HG03565 (cell line): ENCODE measurements around the gene OR8A1.
A peak's percentile ranks its signal among the peaks of the same experiment; 100 is the strongest.
"Not testable (repeated sequence)": the region's sequence is repeated elsewhere in the genome, so short reads cannot be mapped to it uniquely, and the experiment has no call there.

Experiments
- ATAC-seq: cut with Tn5 transposase; IDR thresholded peaks from one replicate; pipeline ENCODE4 v1.9.1; 2021; ENCODE audit warnings: mild to moderate bottlenecking, moderate library complexity; ENCODE audit not compliant: unreplicated experiment

OR8A1 gene

DNA sequence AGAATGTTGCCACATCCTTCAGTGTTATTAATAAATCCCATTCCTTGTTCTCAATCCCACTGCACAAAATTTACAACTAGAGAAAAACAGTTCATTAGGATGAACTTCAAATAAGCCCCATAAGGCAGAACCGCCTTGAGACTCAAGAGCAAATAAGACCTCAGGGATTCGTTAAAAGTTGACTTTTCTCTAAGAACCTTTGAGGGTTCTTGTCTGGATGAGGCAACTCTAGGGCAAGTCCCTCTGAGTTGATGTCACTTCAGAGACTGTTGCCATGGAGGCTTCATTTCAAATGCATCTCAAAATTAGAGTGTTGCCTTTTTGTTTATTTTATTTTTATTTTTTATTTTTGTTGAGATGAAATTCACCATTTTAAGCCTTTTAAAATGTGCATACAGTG, 21.6 kb downstream of the OR8A1 start:
- ATAC-seq = no peak

DNA sequence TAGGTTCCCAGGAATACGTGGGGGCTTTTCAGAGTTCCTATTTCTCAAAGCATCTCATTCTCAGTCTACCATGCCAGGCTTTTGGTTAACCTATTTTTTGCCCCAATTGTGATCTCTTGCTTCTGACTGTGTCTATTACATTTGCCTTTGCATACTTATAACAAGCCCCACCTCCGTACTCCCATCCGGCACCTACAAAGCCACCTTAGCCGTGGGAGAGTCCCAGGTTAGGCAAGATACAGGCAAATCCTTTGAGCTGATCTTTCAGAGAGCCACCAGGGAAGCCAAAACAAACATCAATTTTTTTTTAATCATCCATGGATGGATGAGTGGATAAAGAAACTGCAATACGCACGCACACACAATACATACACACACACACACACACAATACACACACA, 22.8 kb downstream of the OR8A1 start:
- no peak for ATAC-seq

DNA sequence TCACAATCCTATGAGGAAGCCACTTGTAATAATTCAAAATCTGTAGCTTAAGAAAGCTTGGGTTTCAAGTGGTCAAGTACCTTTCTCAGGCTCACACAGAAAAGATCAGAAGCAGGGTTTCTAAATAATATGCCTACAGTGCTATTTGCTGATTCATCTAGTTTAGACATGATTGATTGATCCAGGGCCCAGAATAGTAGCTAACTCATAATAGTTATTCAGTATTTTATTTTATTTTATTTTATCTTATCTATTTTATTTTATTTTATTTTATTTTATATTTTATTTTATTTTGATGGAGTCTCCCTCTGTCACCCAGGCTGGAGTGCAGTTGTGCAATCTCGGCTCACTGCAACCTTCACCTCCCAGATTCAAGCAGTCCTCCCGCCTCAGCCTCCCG, 25.5 kb downstream of the OR8A1 start:
- no peak for ATAC-seq

DNA sequence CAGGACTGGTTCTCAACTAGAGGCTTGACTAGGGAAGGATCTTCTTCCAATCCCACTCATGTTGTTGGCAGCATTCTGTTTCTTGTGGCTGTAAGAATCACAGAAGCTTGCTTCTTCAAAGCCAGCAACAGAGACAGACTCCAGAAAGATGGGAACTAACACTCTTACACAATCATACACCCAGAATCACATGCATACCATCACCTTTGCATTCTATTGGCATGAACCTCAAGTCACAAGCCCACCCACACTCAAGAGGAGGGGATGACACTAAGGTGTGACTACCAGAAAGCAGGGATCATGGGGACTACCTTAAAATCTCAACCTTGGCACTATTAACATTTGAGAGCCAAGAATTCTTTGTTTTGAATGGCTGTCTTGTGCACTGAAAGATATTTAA, 27.8 kb downstream of the OR8A1 start:
- ATAC-seq = no peak

DNA sequence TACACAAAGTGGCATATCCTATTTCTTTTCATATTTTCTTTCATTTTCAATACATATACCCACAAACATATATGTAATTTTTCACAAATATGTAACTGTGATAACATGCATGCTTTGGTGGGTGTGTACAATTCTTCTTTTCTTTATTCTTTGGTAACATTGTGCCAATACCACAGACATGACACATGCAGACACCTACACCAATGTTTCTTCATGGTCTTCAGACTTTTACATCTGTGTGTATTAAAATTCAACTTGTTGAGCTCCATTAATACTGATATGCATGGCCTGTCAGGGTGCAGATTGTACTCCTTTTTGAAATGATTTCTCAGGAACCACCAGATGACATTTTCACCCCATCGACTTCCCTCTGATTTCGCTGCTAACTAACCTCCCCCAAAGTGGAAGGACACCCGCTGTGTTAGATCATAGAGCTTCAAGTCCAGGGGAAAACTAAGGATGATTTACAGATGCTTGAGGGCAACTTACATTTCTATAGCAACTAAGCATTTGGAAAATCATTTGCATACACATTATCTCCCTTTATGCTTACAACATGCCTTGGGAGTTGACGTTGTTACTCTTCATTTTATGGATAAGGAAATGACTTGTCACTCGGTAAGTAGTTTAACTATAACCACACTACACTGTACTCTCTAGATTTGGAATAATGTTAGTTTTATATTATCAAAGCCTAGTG, 31.0 kb downstream of the OR8A1 start:
- ATAC-seq = no peak

DNA sequence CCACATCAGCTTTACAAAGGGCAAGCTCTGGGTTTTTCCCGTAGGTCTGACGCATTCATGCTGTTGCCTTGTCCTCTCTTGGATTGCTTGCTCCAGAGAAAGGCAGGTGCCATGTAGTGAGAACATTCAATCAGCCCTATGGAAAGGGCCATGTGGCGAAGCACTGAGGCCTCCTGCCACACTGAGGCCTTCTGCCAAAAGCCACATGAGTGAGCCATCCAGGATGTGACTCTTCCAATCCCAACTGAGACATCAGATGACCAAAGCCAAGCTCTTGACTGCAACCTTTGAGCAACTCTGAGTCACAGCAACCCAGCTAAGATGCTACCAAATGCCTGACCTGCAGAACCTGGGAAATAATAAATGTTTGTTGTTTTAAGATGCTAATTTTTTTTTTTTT, 32.4 kb downstream of the OR8A1 start:
- no peak for ATAC-seq

DNA sequence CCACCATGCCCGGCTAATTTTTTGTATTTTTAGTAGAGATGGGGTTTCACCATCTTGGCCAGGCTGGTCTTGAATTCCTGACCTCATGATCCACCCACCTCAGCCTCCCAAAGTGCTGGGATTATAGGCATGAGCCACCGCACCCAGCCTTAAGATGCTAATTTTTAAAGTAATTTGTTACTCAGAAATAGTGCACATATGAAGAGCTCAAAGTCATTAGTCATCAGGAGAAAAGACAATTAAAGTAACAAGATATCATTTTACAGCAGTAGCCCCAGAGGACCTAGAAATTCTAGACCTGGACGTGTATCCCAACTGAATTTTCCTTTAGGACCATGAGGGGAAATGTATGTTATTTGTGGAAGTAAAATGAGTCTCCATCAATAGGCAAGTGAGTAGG, 32.9 kb downstream of the OR8A1 start:
- ATAC-seq = not testable (repeated sequence)

DNA sequence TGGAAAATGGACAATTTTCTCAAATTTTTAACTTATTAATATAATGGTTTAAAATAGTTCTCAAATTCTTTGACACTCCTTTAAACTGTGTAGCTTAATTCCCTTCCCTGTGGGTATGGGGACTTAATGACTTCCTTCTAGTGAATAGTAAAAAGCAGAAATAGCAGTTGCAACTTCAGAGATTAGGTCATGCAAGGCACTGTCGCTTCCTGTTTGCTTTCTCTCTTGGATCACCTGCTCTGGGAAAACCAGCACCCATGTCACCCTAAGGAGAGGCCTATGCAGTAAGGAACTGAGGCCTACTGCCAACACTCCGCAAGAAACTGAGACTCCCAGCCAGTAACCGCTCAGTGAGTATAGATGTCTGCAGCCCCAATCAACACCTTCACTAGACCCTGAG, 35.9 kb downstream of the OR8A1 start:
- no peak for ATAC-seq

DNA sequence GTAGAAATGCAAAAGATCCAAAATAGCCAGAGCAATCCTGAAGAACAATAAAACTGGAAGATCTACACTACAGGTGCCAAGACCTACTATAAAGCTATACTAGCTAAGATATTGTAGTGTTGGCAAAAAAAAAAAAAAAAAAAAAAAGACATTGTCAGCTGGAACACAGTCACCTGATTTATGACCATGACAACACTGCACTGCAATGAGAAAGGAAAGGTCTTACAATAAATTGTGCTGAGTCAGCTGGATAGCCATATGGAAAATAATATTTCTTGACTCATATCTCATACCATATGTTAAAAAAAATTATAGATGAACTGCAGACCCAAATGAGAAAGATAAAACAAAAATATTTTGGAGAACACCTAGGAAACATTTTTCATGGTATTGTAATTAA, 38.4 kb downstream of the OR8A1 start:
- ATAC-seq = no peak

DNA sequence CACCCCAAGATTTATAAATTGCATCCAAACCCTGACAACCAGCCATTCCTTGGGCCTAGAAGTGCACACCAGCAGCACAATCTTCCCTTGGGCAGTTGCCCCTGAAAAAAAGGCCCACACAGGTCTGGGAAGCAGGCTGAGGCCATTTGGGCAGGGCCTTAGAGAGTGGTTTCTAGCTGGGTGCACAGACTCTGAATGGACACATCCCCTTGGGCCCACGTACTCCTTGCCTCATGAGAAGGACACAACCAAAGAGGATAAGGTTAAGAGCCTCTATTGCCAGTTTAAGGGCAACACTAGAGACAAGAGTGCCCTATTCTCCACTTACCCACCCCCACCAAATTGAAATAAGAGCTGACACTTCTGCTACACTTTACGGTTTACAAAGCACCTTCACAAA, 40.5 kb downstream of the OR8A1 start:
- ATAC-seq = no peak

DNA sequence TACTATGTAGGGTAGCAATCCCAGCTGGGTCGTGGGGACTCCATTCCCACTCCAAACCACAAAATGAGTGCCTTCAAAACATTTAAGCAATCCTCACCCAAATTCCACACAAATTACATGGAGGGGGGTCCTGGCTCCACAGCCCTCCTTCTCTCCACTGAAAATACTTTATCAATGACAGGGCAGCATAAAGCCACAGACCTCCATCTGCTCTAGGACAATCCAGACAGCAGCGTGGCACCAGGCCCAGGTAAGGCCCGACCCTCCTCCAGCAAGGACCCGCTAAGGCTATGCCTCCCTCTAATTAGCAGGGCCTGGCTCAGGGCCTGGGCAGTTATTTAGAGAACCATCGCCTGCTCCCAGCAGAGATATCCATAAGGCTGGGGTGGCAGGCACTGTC, 41.3 kb downstream of the OR8A1 start, which contains the start of gene PANX3:
Gene PANX3 (plus strand): TSS at position 365 of the 400 bp plus-strand sequence. CDS start 129 bp downstream, outside the sequence.
- ATAC-seq = no peak

DNA sequence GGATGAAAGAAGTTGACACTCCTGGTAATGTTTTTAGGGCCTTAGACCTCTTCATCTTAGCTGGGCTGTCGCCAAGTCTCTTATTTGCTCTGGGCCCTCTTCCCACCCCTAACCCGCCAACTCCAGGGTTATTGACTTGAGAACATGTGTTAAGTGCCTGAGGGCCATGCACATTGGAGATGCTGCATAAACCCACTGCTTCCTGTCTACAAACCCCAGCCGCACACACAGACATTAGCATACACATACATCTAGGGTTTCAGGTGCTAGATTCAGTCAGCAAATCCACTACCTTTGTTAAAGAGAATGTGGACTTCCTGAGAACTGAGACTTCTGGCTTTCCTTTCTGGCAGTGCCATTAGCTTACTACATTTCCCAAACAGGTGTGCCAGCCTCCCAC, 42.2 kb downstream of the OR8A1 start:
- ATAC-seq = peak; percentile 56

DNA sequence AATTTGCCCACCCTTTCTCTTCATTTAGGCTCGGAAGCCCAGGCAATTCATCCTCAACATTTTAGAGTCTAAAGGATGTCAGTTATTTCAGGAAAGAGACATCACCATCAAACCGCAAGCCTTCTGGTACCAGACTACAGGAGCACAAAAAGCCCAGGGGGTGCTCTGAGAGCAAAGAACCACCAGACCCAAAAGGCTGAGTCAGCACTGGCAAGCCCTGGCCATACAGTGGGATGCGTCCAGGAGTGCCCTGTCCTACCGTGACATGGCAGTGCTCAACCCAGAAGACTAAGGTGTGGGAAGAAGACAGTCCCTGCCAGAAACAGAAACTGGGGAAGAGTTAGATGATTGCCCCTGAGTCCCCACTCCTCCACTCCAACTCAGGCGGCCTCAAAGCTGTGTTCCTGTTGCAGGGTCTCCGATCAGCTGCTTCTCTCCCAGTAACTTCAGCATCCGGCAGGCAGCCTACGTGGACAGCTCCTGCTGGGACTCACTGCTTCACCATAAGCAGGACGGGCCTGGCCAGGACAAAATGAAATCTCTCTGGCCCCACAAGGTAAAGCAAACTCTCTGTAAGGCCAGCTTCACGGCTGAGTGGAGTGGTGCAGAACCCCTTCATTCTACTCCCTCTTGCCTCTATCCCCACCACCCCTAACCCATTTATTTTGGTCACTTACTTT, 42.9 kb downstream of the OR8A1 start:
- no peak for ATAC-seq

DNA sequence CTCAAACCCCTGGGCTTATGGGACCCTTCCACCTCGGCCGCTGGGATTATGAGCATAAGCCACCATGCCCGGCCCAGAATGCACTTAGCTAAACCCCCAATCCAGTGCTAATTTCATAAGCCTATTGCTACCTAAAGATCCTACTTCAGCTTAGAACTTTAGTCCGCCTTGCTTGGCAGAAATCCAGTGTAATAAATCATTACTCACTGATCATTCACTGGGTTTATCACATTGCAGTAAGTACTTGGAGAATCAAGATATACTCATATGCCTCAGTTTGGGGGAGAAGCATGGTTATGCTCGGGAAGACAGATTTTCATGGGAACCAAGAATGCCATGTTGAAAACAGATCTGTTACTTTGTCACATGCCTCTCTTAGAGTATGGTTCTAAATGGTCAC, 49.1 kb downstream of the OR8A1 start:
- no peak for ATAC-seq
